Measurements from ENCODE around the gene CCDC167. TPM values are rescaled to one million over a fixed set of nuclear protein-coding genes. Genes with fewer than 3 reads are reported as not detected.

Gene CCDC167
- total RNA-seq, 1 donor from 2014 or later: 28.3 TPM

DNA sequence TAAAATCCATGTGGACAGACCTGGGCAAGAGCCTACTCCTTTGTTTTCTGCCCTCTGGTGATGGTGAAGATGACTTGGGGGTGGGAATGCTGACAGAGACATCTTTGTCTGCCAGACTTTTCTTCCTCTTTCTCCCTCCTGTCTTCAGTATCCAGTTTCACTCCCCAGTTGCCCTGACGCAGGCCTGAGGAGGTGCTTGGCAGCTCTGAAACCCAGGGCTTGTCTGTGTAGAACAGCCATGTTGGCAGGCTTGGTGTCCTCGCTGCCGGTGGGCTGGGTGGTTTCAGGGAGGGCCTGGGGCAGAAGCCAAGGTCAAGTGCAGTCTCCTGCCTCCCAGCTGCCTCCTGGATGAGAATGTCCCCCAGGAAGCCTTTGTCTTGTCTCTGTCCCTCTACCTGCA is 22.5 kb downstream of the CCDC167 start:
- H3K9me3 Mint-ChIP-seq (ENCODE audit: low read depth): no peaks in the 10 kb centered on the region
- TF ChIP-seq, protein P1, sequence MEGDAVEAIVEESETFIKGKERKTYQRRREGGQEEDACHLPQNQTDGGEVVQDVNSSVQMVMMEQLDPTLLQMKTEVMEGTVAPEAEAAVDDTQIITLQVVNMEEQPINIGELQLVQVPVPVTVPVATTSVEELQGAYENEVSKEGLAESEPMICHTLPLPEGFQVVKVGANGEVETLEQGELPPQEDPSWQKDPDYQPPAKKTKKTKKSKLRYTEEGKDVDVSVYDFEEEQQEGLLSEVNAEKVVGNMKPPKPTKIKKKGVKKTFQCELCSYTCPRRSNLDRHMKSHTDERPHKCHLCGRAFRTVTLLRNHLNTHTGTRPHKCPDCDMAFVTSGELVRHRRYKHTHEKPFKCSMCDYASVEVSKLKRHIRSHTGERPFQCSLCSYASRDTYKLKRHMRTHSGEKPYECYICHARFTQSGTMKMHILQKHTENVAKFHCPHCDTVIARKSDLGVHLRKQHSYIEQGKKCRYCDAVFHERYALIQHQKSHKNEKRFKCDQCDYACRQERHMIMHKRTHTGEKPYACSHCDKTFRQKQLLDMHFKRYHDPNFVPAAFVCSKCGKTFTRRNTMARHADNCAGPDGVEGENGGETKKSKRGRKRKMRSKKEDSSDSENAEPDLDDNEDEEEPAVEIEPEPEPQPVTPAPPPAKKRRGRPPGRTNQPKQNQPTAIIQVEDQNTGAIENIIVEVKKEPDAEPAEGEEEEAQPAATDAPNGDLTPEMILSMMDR (IDR thresholded peaks at IDR 0.05): no peak
- no peak overlapping the region for H3K27ac Mint-ChIP-seq (ENCODE audit: unreplicated experiment)
- no peak overlapping the region for H3K4me3 Mint-ChIP-seq (ENCODE audit: unreplicated experiment)
- peaks cover 35% of the 10 kb centered on the region for H3K36me3 Mint-ChIP-seq (ENCODE audit: low read depth)
- H3K27me3 Mint-ChIP-seq (ENCODE audit: low read depth): no peaks in the 10 kb centered on the region
- H3K4me1 Mint-ChIP-seq (ENCODE audit: low read depth): peaks cover 17% of the 10 kb centered on the region
- DNase-seq (ENCODE audit: low spot score): no peak

DNA sequence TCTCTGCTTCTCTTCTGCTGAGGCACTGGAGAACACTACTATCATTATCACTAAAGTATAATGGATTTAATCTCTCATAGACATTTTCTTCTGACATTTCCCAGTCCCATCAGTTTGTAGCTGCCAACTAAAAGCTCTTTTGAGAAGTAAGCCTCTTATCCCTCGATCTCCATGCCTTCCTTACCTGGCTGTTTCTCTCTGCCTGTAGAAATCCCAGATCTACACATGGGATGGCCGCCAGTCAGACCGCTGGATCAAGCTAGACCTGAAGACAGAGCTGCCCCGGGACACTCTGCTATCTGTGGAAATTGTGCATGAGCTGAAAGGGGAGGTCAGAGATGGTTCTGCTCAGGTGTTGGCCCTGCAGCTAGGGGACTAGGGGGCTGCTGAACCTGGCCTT is 25.4 kb downstream of the CCDC167 start:
- Mint-ChIP-seq H3K36me3 (ENCODE audit: low read depth) (peaks cover 40% of the 10 kb centered on the region), H3K9me3 (ENCODE audit: low read depth) (no peaks in the 10 kb centered on the region), H3K27me3 (ENCODE audit: low read depth) (no peaks in the 10 kb centered on the region), H3K27ac (ENCODE audit: unreplicated experiment) (no peak overlapping the region), H3K4me1 (ENCODE audit: low read depth) (peaks cover 15% of the 10 kb centered on the region), H3K4me3 (ENCODE audit: unreplicated experiment) (no peak overlapping the region)
- DNase-seq (ENCODE audit: low spot score): no peak
- TF ChIP-seq, protein P1 (IDR thresholded peaks at IDR 0.05): no peak

DNA sequence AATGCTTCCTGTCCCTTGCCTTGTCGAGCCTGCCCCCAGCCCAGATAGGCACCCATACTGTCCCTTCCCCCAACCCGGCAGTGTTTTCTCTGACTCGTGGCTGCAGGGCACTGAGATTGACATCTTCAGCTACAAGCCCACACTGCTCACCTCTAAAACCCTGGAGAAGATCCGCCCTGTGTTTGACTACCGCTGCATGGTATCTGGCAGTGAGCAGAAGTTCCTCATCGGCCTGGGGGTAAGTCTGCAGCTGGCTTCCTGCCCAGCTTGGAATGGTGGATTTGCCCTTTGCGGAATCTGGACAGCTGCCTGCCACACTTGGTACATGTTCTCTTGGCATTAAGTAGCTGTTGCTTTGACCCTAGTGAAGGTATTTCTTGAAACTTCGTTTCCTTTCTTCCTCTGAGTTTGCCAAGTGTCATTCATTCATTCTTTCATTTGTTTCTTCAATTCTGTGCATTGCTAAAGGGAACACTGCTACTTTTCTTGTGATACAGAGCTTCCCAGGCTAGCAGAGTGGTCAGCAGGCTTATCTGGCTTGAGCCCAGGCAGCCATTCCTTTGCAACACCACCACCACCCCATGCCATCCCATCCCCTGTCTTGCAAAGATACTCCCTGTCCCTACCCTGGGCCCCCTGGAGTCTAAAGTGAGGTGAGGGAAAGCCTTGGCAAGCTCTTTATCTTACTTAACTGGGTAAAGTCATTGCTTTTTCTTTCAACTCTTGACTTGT is 26.2 kb downstream of the CCDC167 start:
- Mint-ChIP-seq H3K9me3 (ENCODE audit: low read depth) (no peaks in the 10 kb centered on the region), H3K4me1 (ENCODE audit: low read depth) (peaks cover 15% of the 10 kb centered on the region), H3K27me3 (ENCODE audit: low read depth) (no peaks in the 10 kb centered on the region), H3K4me3 (ENCODE audit: unreplicated experiment) (no peak overlapping the region), H3K27ac (ENCODE audit: unreplicated experiment) (peak overlapping the region; percentile 23), H3K36me3 (ENCODE audit: low read depth) (peaks cover 36% of the 10 kb centered on the region)
- TF ChIP-seq, protein P1 (IDR thresholded peaks at IDR 0.05): no peak
- DNase-seq (ENCODE audit: low spot score): no peak

DNA sequence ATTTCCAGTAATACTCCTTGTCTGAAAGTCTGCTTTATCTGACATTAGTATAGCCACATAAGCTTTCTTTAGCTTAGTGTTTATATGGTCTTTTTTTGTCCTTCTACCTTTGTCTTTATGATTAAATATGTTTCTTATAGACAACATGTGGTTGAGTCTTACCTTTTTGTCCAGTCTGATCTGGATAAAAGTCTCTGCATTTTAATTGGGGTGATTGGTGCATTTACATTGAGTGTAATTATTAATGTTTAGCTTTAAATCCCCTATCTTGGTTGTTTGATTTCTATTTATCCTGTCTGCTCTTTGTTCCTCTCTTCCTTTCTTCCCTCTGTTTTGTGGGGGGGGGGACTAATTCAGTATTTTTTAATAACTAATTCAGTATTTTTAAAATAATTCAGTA is 32.0 kb downstream of the CCDC167 start:
- TF ChIP-seq, protein P1 (IDR thresholded peaks at IDR 0.05): no peak
- H3K36me3 Mint-ChIP-seq (ENCODE audit: low read depth): peaks cover 31% of the 10 kb centered on the region
- peaks cover 9% of the 10 kb centered on the region for H3K9me3 Mint-ChIP-seq (ENCODE audit: low read depth)

DNA sequence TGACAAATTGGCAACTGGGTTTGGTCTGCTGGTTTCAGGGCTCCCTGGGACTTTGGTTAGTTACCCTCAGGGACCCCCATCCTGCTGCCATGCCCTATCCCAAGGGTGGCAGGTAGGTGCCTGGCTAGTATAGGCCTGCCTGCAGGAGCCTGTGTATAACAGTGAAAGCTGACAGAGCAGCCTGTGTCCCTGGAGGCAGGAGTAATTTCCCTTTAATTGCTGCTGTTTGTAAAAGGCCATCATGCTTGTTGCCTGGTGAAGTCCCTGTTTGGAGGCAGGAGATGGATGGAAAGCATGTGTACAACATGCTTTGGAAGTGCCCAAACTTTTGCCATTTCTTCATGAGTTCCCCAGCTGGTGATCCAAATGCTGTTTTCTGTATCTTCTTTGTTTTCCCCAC is 36.6 kb downstream of the CCDC167 start:
- Mint-ChIP-seq H3K36me3 (ENCODE audit: low read depth) (peaks cover 37% of the 10 kb centered on the region), H3K9me3 (ENCODE audit: low read depth) (peaks cover 9% of the 10 kb centered on the region), H3K4me3 (ENCODE audit: unreplicated experiment) (no peak overlapping the region), H3K27me3 (ENCODE audit: low read depth) (no peaks in the 10 kb centered on the region), H3K27ac (ENCODE audit: unreplicated experiment) (no peak overlapping the region), H3K4me1 (ENCODE audit: low read depth) (no peaks in the 10 kb centered on the region)
- TF ChIP-seq, protein P1 (IDR thresholded peaks at IDR 0.05): no peak
- no peak for DNase-seq (ENCODE audit: low spot score)

More for the DNA sequence above, 32.0 kb downstream of the CCDC167 start:
- DNase-seq (ENCODE audit: low spot score): no peak
- H3K27me3 Mint-ChIP-seq (ENCODE audit: low read depth): no peaks in the 10 kb centered on the region
- H3K4me1 Mint-ChIP-seq (ENCODE audit: low read depth): no peaks in the 10 kb centered on the region
- H3K27ac Mint-ChIP-seq (ENCODE audit: unreplicated experiment): no peak overlapping the region
- H3K4me3 Mint-ChIP-seq (ENCODE audit: unreplicated experiment): no peak overlapping the region

All from chondrocyte (in vitro differentiated cells).